Neural crest cell (in vitro differentiated cells): ENCODE measurements around the gene GSS. TPM values are rescaled to one million over a fixed set of nuclear protein-coding genes. Genes with fewer than 3 reads are reported as not detected.

Experiments used
- DNase-seq: peaks from one replicate; pipeline ENCODE4 v3.0.0; 2021; ENCODE audit warnings: low read depth, mixed read lengths, low spot score
- H3K27ac Mint-ChIP-seq: one replicate; pipeline ENCODE4 v1.8.0; 2021; ENCODE audit warnings: mild to moderate bottlenecking, mixed read lengths; ENCODE audit not compliant: unreplicated experiment
- H3K27me3 Mint-ChIP-seq: 2 replicates; pipeline ENCODE4 v1.8.0; 2021; ENCODE audit warnings: low read depth, mild to moderate bottlenecking, mixed read lengths
- H3K36me3 Mint-ChIP-seq: 2 replicates; pipeline ENCODE4 v1.8.0; 2021; ENCODE audit warnings: low read depth, mild to moderate bottlenecking, mixed read lengths
- H3K4me1 Mint-ChIP-seq: 2 replicates; pipeline ENCODE4 v1.8.0; 2021; ENCODE audit warnings: mixed read lengths
- H3K4me3 Mint-ChIP-seq: one replicate; pipeline ENCODE4 v1.8.0; 2021; ENCODE audit warnings: mild to moderate bottlenecking, mixed read lengths
- H3K9me3 Mint-ChIP-seq: 2 replicates; pipeline ENCODE4 v1.8.0; 2021; ENCODE audit warnings: mixed read lengths
- CTCF ChIP-seq: fragments of 200-600 bp; sonication (generic); conservative IDR thresholded peaks from 2 replicates; pipeline ENCODE4 v1.5.0; 2021; ENCODE audit warnings: antibody characterized with exemption, mild to moderate bottlenecking
- total RNA-seq: library from RNA; stranded (reverse); gene quantifications from 2 replicates; pipeline ENCODE4 v1.2.1, GENCODE V29; 2021

Gene GSS
- total RNA-seq, 1 donor from 2014 or later, result 78.8 TPM

- Mint-ChIP-seq H3K4me3 (no peak overlapping the region), H3K36me3 (peaks cover 29% of the 10 kb centered on the region)
Measured at GRCh38 chr20:34928411-34928810, 27.2 kb downstream of the GSS start.

DNA sequence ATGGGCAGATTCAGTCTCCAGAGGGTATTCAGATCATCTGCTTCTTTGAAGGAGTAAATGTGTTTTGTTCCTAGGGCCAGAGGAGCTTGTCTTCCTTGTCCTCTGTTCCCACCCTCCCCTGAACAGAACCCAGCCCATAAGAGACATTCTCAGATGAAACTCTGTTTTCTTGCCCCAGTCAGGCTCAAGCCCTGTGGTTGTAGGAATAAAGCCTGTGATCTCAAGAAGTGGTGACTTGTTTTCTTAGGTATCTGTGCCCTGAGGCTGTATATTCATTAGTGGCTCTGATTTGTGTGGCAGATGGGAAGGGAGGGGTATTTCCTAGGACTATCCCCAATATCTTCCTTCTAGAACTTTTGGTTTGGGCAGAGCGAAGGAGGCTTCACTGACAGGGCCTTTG is 27.9 kb downstream of the GSS start:
- no peaks in the 10 kb centered on the region for H3K9me3 Mint-ChIP-seq
- no peaks in the 10 kb centered on the region for H3K4me1 Mint-ChIP-seq
- no peak for DNase-seq
- H3K4me3 Mint-ChIP-seq, result no peak overlapping the region
- no peaks in the 10 kb centered on the region for H3K27me3 Mint-ChIP-seq
- no peak for TF ChIP-seq CTCF
- no peak overlapping the region for H3K27ac Mint-ChIP-seq
- H3K36me3 Mint-ChIP-seq, result peaks cover 25% of the 10 kb centered on the region

More at GRCh38 chr20:34928411-34928810, 27.2 kb downstream of the GSS start:
- Mint-ChIP-seq H3K9me3 (no peaks in the 10 kb centered on the region), H3K27me3 (no peaks in the 10 kb centered on the region), H3K27ac (no peak overlapping the region), H3K4me1 (no peaks in the 10 kb centered on the region)
- TF ChIP-seq CTCF, result no peak
- DNase-seq, result no peak

DNA sequence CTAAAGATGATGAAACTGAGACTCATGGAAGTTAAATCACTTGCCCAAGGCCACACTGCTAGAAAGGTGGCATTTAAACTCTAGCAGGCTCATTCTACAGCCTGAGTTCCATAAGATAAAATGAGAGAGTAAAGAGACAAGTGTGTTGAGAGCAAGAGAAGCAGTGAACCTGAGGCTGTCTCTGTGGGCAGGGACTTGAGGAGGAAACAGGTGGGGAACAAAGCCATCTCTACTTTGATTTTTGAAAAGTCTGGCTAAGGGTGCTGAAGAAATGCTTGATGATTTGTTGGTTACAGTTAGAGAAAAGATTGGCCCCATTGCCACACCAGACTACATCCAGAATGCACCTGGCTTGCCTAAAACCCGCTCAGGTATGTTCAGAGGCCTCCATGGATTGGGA is 29.0 kb downstream of the GSS start:
- Mint-ChIP-seq H3K4me3 (no peak overlapping the region), H3K27ac (no peak overlapping the region), H3K27me3 (no peaks in the 10 kb centered on the region), H3K9me3 (no peaks in the 10 kb centered on the region), H3K4me1 (no peaks in the 10 kb centered on the region), H3K36me3 (peaks cover 25% of the 10 kb centered on the region)
- no peak for TF ChIP-seq CTCF
- no peak for DNase-seq

DNA sequence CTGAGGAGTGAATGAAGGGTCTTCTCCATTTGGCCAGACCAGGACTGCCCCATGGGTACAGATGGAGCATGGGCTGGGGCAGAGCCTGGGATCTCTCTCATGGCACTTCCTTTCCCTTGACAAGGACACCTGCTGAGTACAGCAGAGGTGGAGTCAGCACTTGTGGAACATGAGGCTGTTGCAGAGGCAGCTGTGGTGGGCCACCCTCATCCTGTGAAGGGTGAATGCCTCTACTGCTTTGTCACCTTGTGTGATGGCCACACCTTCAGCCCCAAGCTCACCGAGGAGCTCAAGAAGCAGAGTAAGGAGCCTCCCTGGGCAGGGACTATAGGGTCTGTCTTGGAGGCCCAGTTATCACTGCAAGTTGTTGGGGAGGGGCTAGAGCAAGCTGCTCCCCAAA is 29.6 kb downstream of the GSS start:
- TF ChIP-seq CTCF, result no peak
- no peaks in the 10 kb centered on the region for H3K4me1 Mint-ChIP-seq
- no peak overlapping the region for H3K4me3 Mint-ChIP-seq
- no peaks in the 10 kb centered on the region for H3K9me3 Mint-ChIP-seq
- no peaks in the 10 kb centered on the region for H3K27me3 Mint-ChIP-seq
- no peak for DNase-seq
- H3K27ac Mint-ChIP-seq, result peak overlapping the region; percentile 21
- peaks cover 25% of the 10 kb centered on the region for H3K36me3 Mint-ChIP-seq

- Mint-ChIP-seq H3K36me3 (peaks cover 25% of the 10 kb centered on the region), H3K27ac (peak overlapping the region; percentile 36), H3K27me3 (no peaks in the 10 kb centered on the region), H3K9me3 (no peaks in the 10 kb centered on the region), H3K4me3 (no peak overlapping the region), H3K4me1 (no peaks in the 10 kb centered on the region)
- TF ChIP-seq CTCF, result no peak
- DNase-seq, result no peak
Measured at GRCh38 chr20:34925341-34925740, 30.3 kb downstream of the GSS start.

DNA sequence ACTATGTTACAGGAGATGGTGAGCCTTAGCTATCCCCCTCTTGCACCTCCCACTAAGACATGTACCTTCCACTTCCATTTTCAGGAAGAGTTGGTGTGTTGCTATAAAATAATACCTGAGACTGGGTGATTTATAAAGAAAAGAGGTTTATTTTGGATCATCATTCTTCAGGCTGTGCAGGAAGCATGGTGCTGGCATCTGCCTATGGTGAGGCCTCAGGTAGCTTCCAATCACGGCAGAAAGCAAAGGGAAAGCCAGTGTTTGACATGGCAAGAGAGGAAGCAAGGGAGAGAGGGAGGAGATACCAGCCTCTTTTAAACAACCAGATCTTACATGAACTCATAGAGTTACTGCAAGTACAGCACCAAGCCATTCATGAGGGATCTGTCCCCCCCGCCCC is 32.2 kb downstream of the GSS start:
- no peak overlapping the region for H3K4me3 Mint-ChIP-seq
- no peaks in the 10 kb centered on the region for H3K4me1 Mint-ChIP-seq
- DNase-seq, result no peak
- H3K27ac Mint-ChIP-seq, result no peak overlapping the region
- H3K9me3 Mint-ChIP-seq, result no peaks in the 10 kb centered on the region
- no peaks in the 10 kb centered on the region for H3K27me3 Mint-ChIP-seq
- no peak for TF ChIP-seq CTCF
- peaks cover 25% of the 10 kb centered on the region for H3K36me3 Mint-ChIP-seq
